GM21367 (cell line): ENCODE results near the gene CCDC142.
"Not testable (repeated sequence)": the region's sequence is repeated elsewhere in the genome, so short reads cannot be mapped to it uniquely, and the experiment has no call there.

Source experiments
- ATAC-seq: cut with Tn5 transposase; IDR thresholded peaks from one replicate; pipeline ENCODE4 v1.9.1; 2021; ENCODE audit not compliant: unreplicated experiment

The CCDC142 gene

DNA sequence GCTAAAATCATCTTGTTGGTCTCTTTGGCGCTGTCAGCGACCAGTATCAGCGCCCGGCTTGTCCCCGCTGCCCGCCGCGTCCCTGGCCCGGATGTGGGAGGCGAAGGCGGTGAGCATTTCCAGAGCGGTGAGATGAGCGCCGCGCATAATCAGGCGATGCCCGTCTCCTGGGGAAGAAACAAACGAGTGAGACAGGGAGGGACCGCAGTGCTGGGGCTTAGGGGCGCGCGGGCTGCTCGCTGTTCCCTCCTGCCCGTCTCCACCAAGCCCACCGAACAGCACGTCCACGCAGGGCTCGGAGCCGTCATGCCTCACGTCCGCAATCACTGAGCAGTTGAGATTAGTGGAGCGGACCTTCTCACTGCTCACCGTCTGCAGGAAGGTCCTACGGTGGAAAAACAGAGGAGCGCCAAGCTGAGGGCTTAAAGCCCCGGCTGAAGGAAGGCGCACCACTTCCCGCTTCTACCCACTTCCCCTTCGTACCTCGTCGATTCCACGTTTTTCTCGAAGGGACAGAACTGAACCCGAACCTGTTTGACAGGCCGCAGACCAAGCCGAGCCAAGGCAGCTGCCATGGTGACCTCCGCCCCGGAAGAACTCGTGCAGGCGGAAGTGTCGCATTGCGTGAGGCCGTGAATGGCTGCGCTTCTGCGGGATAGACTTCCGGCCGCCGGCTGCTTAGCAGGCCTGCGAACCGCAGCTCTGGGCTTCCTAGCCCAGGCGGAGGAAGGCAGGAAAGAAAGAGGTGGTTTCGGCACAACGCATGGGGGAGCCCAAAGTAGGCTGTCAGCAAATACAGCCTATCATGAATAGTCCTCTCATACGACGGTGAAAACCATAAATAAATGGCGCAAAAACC is 10.5 kb downstream of the CCDC142 start, which contains the start of gene MRPL53:
Gene MRPL53 (minus strand): TSS at position 595 of the 859 bp plus-strand sequence. CDS start 20 bp downstream, at position 575.
- ATAC-seq, result peak; percentile 75

DNA sequence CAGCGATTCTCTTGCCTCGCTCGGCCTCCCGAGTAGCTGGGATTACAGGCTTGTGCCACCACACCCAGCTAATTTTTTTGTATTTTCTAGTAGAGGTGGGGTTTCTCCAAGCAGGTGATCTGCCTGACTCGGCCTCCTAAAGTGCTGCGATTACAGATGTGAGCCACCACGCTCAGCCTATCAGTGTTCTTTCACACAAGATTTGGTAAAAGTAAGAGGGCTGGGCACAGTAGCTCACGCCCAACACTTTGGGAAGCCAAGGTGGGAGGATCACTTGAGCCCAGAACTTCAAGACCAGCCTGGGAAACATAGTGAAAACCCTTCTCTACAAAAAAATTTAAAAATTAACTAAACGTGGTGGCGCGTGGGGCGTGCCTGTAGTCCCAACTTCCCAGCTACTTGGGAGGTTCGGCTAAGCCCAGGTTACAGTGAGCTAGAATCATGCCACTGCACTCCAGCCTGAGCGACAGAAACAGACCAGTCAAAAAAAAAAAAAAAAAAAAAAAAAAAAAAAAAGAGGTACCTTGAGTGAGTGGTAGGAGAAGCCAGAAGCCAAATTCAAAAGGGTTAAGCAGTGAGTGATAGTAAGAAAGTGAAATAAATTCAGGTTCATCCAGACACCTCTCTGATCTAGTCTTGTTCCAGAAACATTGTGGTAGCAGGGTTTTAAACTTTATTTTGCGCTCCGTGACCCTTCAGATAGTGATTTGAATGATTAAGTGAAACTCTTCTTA is 11.3 kb downstream of the CCDC142 start:
- ATAC-seq, result no peak

GRCh38 chr2:74470742-74471141 is 12.1 kb downstream of the CCDC142 start:
- not testable (repeated sequence) for ATAC-seq

GRCh38 chr2:74464406-74464805 is 18.4 kb downstream of the CCDC142 start:
- no peak for ATAC-seq

DNA sequence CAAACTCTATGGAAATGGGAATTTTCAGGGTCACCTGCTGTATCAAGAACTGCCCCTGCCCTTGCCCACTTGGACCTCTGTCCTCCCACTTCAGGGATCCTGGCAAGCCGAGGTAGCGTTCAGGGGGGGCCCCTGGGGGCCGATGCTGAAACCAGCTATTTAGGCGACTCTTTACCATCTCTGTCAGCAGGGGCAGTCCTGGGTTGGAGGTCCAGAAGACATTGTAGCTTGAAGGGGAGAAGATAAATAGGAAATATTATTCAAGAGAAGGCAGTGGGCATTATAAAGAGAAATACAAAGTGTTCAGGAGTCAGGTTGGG is 20.1 kb downstream of the CCDC142 start:
- ATAC-seq, result no peak

- no peak for ATAC-seq
Measured at GRCh38 chr2:74462054-74462785, 20.6 kb downstream of the CCDC142 start.

DNA sequence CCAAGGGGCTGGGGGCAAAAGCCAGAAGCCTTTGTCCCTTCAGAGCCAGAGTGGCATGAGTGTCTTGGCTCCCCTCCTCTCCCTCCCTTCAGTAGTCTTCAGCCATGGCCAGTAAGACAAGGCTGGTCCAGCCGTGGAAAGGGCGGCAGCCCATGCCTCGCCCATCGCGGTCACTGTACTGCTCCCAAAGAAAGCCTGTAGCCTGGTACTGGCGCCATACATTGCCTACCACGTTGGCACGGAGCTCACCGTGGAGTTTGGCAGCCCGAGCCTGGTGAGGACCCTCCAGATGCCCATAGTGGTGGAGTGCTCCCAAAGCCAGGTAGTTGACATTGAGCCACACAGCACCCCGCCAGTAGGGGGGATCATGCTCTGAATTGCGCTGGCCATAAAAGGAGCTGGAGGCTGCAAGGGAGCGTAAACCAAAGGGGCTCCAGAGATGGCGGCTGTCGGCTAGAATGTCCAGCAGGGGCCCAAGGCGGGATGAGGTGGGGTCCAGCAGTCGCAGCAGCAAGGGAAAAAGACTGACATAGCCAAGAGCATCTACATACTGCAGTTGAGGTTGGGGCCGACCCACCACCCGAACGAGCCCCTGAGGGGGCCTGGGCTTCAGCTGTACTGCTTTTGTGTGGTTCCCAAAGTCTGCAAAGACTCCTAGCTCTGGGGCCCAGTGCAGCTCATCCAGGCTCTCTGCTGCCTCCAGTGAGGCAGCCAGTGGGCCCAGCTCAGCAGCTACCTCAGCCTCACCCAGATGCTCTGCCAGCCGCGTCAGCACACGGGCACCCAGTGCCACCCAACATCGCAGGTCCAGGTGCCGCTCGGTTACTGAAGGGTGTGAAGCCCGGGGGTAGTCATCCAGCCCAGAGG is 21.4 kb downstream of the CCDC142 start:
- no peak for ATAC-seq

DNA sequence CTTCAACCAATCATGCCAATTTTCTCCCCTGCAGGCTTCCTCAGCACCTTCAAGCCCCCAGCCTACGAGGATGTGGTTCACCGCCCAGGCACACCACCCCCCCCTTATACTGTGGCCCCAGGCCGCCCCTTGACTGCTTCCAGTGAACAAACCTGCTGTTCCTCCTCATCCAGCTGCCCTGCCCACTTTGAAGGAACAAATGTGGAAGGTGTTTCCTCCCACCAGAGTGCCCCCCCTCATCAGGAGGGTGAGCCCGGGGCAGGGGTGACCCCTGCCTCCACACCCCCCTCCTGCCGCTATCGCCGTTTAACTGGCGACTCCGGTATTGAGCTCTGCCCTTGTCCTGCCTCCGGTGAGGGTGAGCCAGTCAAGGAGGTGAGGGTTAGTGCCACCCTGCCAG is 22.6 kb downstream of the CCDC142 start:
- not testable (repeated sequence) for ATAC-seq

DNA sequence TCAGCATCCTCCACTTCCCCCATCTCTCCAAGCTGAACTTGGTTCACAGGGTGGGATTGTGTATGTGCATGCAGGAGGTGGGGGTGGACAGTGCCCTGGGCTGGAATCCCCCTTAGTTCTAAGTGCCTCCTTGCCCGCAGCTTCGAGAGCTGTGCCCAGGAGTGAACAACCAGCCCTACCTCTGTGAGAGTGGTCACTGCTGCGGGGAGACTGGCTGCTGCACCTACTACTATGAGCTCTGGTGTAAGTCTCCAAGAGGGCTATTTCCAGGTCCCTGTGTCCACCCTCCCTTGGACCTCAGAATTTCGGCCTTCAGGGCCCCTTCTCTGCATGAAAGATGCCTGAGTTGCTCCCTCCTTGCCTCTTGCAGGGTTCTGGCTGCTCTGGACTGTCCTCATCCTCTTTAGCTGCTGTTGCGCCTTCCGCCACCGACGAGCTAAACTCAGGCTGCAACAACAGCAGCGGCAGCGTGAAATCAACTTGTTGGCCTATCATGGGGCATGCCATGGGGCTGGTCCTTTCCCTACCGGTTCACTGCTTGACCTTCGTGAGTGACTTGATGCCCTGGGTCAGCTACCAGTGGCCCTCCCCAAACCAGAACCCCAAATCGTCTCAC is 23.2 kb downstream of the CCDC142 start:
- ATAC-seq, result not testable (repeated sequence)

GRCh38 chr2:74458938-74459363 is 23.8 kb downstream of the CCDC142 start:
- ATAC-seq, result no peak

- ATAC-seq, result peak; percentile 75
Measured at GRCh38 chr2:74458132-74458937, 24.5 kb downstream of the CCDC142 start, which contains the start of gene WBP1. WBP1 (plus strand) TSS chr2:74458438; CDS start chr2:74458603, 165 bp downstream.

DNA sequence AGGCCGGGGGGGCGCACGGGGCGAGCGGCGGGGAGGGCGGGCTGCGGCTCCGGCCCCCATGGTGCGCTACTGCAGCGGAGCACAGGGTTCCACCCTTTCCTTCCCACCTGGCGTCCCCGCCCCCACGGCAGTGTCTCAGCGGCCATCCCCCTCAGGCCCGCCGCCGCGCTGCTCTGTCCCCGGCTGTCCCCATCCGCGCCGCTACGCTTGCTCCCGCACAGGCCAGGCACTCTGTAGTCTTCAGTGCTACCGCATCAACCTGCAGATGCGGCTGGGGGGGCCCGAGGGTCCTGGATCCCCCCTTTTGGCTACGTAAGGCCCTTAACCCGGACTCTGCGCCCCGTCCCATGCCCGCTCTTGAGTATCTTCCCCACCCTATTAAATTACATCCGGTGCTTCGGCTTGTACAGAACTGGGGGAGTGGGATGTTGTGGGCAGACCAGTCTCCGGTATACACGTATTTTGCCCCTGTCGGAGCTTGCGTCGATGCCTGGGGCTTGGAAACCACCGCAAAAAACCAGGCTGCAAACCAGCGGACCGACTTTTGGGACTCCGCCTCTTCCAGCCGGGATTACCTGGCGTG is 25.2 kb downstream of the CCDC142 start:
- ATAC-seq, result peak; percentile 28

DNA sequence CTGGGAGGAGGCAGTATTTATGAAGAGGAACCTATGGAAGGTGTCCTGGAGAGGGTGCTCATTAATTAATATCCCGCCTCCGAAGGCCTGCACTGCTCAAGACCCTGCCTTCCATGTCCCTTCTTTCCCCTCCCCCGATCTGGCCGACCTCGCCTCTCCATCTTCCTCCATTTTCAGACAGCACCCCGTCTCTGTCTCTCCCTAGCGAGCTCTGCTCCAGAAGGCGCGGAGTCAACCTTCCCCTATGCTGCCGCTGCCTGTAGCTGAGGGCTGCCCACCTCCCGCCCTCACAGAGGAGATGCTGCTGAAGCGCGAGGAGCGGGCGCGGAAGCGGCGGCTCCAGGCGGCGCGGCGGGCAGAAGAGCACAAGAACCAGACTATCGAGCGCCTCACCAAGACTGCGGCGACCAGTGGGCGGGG is 25.7 kb downstream of the CCDC142 start:
- no peak for ATAC-seq

- peak; percentile 30 for ATAC-seq
Measured at GRCh38 chr2:74454654-74455511, 27.9 kb downstream of the CCDC142 start, which contains the start of gene INO80B. INO80B (plus strand) TSS chr2:74455087; CDS start chr2:74455117, 30 bp downstream.

- no peak for ATAC-seq
Measured at GRCh38 chr2:74450570-74451190, 32.1 kb downstream of the CCDC142 start.

DNA sequence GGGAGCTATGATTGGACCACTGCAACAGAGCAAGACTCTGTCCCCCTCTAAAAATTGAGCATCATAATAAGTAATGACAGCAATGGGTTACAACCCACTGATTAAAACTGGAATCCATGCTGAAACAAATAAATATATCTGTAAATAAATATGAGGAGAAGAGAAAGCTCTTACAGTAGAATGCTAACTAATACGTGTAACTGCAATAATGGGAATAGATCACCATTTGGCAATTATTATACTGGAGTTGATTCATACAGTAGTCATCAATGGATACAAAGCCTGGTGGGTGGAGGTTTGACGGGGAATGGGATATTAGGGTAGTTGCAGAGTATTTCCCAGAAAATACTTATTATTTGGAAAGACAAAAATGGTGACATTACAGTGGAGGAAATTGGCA is 34.0 kb downstream of the CCDC142 start:
- no peak for ATAC-seq
